GM19324 (cell line): ENCODE measurements around the gene ITGB7.
"Not testable (repeated sequence)": the region's sequence is repeated elsewhere in the genome, so short reads cannot be mapped to it uniquely, and the experiment has no call there.

Experiments
- ATAC-seq: cut with Tn5 transposase; IDR thresholded peaks from one replicate; pipeline ENCODE4 v1.9.1; 2021; ENCODE audit warnings: mild to moderate bottlenecking, moderate library complexity; ENCODE audit not compliant: unreplicated experiment, low FRiP score

Gene ITGB7

GRCh38 chr12:53218551-53219291, 11.7 kb upstream of the ITGB7 start:
- ATAC-seq, result no peak

DNA sequence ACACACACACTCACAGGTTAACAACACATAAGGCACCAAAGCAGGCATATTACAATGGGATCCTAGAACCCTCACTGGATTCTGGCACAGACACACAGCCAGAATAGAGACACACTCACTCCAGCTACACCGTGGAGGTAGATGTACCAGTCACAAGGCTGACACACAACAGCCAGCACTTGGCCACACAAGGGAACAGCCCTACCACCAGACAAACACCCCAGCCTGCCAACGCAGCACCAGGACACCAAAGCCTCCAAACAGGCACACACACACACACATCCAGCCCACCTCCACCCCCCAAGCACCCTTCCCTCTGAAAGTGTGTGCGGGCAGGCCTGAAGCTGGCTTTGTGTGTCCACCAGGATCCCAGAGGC, 10.9 kb upstream of the ITGB7 start:
- ATAC-seq, result no peak

- no peak for ATAC-seq
These were observed 10.2 kb upstream of the ITGB7 start for GRCh38 chr12:53217051-53217930.

DNA sequence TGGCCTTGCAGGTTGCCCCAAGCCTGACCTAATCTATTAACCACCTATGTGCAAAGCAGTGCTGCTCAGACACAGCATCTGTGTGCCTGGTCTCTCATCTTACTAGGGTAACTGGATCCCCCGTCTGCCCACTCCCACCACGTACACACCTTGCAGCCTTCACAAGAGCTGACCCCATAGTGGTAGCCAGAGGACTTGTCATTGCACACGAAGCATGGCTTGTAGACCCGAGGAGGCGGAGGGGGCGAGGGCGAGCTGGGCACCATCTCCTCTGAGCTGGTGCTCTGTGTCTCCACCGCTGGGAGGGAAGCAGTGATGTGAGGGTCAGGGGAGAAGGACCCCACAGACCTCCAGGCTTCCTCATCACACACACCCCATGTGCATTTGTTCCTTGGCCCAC, 8.4 kb upstream of the ITGB7 start:
- ATAC-seq, result no peak

GRCh38 chr12:53214687-53215455, 7.8 kb upstream of the ITGB7 start:
- ATAC-seq, result no peak

GRCh38 chr12:53214221-53214620, 7.2 kb upstream of the ITGB7 start:
- ATAC-seq, result no peak

DNA sequence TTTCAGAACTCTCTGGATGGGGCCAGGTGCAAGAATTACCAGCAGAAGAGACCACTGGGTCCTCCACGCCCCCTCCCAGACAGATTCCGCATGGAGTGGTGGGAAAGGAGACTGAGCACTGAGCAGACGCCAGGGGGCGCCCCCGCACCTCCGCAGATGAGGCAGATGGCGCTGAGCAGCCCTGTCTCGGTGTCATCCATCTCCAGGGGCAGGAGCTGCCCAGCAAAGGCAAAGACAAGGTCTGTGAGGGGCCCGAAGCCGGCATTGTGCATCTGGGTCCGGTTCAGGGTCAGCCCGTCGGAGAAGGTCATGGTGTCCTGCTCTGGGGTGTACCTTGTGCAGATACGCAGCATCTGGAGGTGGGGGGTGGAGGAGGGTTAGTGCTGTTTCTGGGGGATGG, 6.3 kb upstream of the ITGB7 start:
- ATAC-seq, result no peak

DNA sequence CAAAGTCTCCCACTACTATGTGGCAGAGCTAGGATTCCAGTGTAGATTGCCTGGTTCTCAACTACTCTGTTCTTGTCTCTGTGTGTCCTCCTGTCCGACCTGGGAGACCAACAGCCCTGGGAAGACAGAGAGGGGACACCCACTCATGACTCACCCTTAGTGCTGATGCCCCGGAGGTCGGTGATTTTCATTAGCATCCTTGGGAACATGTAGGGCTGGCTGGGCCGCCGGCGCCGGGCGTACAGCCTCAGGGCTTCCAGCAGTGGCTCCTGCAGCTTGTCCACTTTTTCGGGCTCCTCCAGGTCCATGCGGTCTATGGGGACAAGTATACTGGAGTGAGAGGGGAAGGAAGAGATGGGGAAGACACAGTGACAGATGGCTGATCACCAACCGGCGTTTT, 5.9 kb upstream of the ITGB7 start:
- no peak for ATAC-seq

GRCh38 chr12:53211476-53212381, 4.7 kb upstream of the ITGB7 start:
- no peak for ATAC-seq

DNA sequence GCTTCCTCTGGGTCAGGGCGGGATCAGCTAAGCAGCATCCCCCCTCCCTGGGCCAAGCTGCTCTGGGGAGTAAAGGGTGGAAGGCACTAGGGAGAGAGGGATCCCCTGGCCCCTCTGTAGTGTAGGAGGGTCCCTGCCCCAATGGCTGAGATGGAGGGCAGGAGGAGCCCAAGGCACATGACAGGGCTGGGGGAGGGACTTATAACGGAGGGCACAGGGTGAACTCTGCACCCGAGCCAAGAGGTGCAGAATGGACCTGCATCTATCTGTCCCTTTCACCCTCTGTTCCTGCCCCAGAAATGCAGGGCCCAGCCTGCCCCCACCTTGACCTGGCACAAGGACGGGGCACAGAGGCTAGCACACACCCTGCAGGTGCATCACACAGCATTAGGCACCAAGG, 3.8 kb upstream of the ITGB7 start:
- no peak for ATAC-seq

DNA sequence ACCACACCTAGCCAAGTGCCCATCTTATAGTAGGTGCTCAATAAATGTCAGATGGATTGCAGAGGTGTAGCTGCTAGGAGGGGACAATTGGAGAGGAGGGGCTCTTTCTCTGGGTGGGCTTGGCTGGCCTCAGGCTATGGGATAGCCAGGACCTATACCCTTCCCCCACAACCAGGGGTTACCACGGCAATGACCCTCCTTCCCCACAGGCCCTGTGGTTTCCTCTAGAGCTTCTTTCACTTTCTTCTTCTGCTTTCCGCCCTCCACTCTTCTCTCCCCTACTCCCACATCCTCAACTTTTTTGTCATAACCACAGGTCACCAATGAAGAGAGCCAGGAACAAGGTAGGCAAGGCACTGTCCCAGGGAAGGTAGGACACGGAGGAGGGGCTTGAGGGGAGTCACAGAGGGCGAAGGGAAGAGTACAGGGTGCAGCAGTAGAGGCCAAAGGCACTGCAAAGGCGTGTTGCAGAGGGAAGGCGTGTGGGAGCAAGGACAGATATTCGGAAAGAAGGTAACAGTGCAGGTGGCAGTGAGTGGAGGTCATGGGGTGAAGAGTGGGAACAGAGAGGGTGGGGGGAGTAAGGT, 1.9 kb upstream of the ITGB7 start:
- ATAC-seq, result peak; percentile 57

DNA sequence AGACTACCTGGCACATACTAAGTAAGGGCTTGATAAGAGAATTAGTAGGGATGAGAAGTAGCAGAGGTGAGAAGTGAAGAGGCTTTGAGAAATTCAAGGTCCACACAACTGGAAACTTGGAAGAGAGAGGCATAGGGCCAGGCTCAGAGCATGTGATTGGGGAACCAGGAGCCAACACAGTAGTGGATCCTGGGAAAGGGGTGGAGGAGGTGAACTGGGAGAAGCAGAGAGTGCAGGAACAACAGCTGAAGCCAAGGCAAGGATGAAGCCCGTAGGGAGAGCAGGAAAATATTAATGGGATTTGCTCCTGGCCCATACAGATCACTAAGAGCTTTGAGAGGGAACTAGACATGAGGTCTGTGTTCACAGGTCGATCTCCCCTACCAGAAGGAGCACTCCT, 1.4 kb upstream of the ITGB7 start:
- ATAC-seq, result no peak

DNA sequence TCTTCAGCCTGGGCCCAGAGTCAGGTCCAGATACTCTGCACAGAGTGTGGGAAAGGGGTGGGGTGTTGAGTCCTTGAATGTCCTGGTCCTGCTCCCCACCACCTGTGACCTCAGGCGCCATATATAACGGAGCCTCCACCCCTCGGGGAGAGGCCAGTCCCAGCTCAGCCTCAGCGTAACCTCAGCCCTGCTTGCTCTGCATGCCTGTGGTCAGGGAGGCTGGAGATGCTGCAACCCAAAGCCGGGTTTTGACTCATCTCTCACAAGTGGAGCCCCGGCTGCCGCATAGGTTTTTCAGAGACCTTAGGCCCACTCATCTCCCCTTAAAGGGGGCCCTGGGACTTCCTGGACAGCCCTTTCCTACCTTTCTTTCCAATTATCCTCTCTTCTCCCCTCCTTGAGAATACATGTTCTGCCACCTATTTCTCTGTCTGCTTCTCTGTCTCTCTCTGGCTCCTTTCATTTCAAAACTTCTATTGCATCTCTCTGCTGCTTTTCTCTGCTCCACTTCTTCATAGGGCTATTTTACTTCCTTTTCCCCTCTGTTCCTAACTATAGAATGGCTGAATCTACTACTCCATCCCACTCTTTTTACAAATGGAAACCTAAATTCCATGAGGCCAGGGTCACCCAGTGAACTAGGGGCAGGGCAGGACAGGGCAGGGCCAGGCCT, 1.2 kb downstream of the ITGB7 start:
- peak; percentile 45 for ATAC-seq

GRCh38 chr12:53204351-53204750, 2.7 kb downstream of the ITGB7 start:
- no peak for ATAC-seq

DNA sequence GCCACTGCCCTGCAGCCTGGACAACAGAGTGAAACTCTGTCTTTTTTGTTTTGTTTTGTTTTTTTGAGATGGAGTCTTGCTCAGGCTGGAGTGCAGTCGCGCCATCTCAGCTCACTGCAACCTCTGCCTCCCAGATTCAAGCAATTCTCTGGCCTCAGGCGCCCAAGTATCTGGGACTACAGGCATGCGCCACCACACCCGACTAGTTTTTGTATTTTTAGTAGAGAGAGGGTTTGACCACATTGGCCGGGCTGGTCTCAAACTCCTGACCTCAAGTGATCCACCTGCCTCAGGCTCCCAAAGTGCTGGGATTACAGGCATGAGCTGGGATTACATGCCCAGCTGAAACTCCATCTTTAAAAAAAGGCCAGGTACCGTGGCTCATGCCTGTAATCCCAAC, 4.7 kb downstream of the ITGB7 start:
- ATAC-seq, result not testable (repeated sequence)

GRCh38 chr12:53201639-53202038, 5.4 kb downstream of the ITGB7 start:
- no peak for ATAC-seq

DNA sequence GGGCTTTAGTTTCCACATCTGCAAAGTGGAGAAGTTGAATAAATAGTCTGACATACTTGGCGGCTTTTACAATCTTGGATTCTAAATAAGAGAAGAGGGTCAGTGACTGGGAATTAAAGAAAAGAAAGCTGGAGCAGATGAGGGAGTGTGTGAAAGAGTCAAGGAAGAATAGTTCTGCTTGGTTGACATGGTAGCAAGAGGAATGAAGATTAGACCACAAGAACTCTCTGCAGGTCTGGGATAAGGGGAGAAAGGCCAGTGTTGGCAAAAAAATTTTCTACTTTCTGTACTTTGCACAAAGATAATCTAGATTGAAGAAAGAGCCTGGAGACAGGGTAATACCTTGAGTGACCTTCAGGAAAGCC, 5.9 kb downstream of the ITGB7 start:
- ATAC-seq, result no peak

GRCh38 chr12:53200458-53201176, 6.4 kb downstream of the ITGB7 start:
- ATAC-seq, result peak; percentile 65

DNA sequence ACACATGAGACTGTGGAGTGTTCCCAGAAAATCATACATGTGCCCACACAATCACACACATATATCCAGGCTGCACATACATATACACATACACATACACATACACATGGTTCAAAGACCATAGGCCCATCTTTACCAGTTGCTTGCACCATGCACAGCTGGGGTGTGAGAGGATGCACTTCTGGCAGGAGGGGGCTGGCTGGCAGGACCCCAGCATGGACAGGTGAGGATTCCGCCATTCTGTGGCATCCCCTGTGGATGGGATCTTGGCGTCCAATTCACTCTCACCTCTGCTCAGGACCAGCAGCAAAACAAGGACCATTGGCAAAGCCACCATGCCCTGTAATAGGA, 7.0 kb downstream of the ITGB7 start:
- no peak for ATAC-seq
